NCI-H1105 (cell line): ENCODE measurements around the gene VWC2L.

Source experiments
- DNase-seq: peaks from one replicate; lab custom pipeline; 2025; lab: John Stamatoyannopoulos, UW

Gene VWC2L

DNA sequence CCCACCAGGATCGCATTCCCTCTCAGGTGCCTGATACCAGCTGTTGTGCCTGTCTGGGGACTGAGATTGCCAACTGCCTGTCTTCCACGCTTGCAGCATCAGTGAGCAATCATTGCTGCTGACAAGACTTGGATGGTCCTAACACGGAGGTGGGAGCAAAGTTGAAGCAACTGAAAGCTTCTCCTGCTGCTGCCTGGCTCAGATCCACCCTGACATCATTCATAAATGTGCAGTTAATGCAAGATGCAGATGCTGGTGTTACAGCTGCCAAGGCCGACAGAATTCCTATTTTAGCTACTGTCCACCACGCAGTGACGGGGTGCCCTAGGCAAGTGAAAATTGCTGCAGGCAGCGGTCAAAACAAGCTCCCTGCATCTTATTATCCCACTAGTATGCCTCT lies 131.4 kb downstream of the VWC2L start:
- no peak for DNase-seq

GRCh38 chr2:214542866-214543265 lies 132.0 kb downstream of the VWC2L start:
- no peak for DNase-seq

- DNase-seq = peak; percentile 52
These were observed 132.6 kb downstream of the VWC2L start for GRCh38 chr2:214543386-214543955.

DNA sequence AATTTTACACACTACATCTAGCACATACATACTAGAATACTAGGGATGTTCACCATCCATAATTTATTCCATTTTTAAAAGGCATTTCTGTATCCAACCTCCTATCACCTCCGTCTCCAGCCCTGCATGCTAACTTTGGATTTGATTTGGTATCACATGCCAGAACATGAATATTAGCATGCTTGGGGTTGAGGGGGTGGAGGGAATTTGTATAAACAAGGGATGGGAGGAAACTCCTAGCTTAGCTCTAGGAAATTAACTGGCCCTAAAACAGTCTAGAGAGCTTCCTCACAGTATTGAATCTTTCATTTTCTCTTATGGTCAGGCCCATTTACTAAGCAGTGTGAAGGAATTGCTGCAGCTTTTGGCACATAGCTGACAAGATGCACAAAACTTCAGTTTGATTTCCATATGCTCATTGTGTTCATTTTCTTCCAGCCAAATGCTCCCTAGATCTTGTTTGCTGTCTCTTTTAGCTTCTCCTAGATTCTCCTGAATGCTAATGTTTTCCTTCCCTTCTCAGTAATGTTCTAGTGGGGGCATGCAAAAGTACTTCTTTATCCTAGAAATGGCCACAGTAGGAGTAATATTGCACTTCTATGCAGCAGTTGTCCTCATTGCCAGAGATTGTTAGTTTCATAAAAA lies 135.2 kb downstream of the VWC2L start:
- no peak for DNase-seq

- DNase-seq = no peak
These were observed 137.1 kb downstream of the VWC2L start for GRCh38 chr2:214547931-214548330.

DNA sequence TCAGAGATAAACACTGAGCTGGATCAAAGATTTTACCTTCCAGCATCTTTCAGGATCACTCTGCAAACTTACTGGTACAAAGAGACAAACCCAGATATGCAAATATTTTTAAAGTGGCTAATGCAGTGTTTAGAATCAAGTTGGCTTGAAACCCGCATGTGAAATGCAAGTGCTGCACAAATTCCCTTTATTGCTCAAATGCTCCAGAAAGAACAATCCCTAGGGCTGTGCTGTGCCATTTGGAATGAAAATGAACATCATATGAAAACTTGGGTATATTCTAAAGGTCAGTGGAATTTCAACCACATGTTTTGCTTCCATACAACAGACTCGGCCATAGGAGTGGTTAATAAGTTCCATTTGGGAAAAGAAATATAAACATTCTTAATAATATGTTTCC lies 139.1 kb downstream of the VWC2L start:
- no peak for DNase-seq

- no peak for DNase-seq
These were observed 139.9 kb downstream of the VWC2L start for GRCh38 chr2:214550786-214551185.

DNA sequence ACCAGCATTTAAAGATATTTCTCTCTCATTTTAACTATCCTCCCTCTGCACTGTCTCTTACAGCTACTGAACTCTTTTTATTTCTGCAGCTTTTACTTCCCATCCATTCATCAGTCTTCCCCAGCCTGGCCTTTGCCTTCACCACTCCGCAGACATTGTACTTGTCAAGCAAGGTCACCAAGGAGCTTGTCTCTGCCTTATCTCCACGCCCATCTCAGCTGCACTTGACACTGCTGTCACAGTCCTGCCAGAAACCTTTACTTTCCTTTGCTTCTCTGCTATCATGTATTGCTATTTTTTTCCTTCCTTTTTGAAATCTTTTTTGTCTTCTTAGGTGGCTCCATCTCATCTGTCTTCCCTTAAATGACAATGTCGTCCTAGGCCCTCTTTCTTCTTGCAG lies 147.0 kb downstream of the VWC2L start:
- no peak for DNase-seq

GRCh38 chr2:214558341-214558740 lies 147.5 kb downstream of the VWC2L start:
- DNase-seq = no peak

GRCh38 chr2:214560176-214560575 lies 149.3 kb downstream of the VWC2L start:
- no peak for DNase-seq

- DNase-seq = no peak
These were observed 149.8 kb downstream of the VWC2L start for GRCh38 chr2:214560618-214561190.

DNA sequence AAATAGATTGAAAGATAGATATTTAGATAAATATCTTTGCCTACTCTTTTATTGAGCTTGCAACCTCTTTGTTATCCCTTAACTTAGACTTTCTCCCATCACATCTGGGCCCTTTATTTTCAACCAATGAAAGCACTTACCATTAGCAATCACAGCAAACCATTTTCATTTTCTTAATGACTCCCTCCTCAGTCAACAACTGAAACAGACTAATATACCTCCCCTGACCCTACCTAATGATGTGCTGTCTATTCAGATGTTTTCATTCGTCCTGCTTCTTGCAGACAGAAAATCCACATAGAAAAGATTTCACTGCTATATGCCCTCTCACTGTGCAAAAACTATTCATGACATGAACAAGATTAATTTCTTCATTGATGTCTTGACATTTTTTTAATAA lies 154.4 kb downstream of the VWC2L start:
- no peak for DNase-seq

GRCh38 chr2:214566457-214566856 lies 155.6 kb downstream of the VWC2L start:
- DNase-seq = no peak

DNA sequence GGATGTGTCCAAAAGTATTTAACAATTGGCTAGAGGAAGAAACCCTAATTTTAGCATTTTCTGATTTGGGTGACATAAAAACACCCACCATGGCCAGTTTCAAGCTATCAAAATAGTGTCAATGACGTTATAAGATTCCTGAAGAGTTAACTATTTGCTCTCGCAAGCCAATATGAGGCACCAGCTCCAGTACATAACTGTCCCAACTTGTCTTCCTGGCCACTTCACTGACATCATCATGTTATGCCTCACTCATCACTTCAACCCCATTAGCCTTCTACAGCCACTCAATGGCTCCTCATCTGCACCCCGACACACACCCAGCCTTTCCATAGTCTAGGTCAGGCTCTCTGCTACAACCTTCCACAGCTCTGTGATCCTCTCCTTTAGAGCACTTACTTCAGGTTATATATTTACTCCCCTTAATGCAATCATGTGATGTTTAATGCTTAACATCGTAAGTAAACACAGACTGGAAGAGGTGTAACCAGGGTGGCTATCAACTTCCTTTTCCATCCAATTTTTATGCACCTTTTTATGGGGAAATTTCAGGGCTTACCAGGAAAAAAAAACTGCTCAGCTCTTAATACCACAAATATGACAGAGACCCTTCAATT lies 158.7 kb downstream of the VWC2L start:
- no peak for DNase-seq

GRCh38 chr2:214574084-214574781 lies 163.4 kb downstream of the VWC2L start:
- DNase-seq = no peak

GRCh38 chr2:214575030-214575429 lies 164.2 kb downstream of the VWC2L start:
- no peak for DNase-seq

DNA sequence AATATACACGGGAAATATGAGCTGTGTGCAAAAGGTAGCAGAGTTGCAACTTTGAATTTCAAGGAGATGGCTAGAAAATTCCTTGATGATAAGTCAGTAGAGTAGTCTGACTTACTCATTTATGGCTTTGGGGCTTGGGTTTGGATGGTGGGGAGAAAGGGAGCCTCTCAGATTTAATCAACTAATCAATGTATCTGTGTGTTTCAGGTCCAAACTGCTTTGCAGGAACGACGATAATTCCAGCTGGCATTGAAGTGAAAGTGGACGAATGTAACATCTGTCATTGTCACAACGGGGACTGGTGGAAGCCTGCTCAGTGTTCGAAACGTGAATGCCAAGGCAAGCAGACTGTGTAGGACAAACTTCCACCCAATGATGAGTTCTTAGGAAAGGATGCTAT lies 164.6 kb downstream of the VWC2L start:
- DNase-seq = no peak

- DNase-seq = no peak
These were observed 166.9 kb downstream of the VWC2L start for GRCh38 chr2:214577769-214578168.

GRCh38 chr2:214578442-214578841 lies 167.6 kb downstream of the VWC2L start:
- DNase-seq = no peak

DNA sequence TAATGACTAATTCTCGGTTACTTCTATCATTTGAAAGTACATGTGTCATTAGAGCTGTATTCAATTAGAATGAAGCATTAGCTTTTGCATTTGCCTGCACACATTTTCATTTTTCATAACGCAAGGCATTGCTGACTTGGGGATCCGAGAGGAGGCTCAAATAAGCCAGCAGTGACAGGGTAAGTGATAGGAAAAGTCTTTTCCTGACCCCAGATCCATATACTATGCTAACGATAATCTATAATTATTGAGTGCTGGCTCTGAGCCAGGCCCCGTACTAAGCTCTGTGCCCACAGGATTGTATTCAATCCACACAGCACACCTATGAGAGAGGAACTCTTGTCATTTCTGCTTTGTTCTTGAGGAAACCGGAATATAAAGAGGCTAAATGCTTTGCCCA lies 168.2 kb downstream of the VWC2L start:
- DNase-seq = no peak

GRCh38 chr2:214587442-214587841 lies 176.6 kb downstream of the VWC2L start:
- no peak for DNase-seq

- no peak for DNase-seq
These were observed 180.5 kb downstream of the VWC2L start for GRCh38 chr2:214591366-214591765.

- no peak for DNase-seq
These were observed 181.2 kb downstream of the VWC2L start for GRCh38 chr2:214592011-214592410.
